Sigmoid colon (tissue), 7 donors: ENCODE measurements around the gene PISD. TPM values are rescaled to one million over a fixed set of nuclear protein-coding genes. Genes with fewer than 3 reads are reported as not detected.

Experiments
- DNase-seq: peaks from one replicate; pipeline ENCODE4 v3.0.0-alpha.2; 2019
- H3K27ac ChIP-seq, 4 donors: fragments of 200-600 bp; sonication (generic); one replicate each; pipeline ENCODE4 v1.5.1; 2016 to 2019; ENCODE audit warnings: mild to moderate bottlenecking in 1 of 4
- H3K27me3 ChIP-seq, 3 donors: fragments of 200-600 bp; sonication (generic); one replicate each; pipeline ENCODE4 v1.5.1; 2019; ENCODE audit warnings: mild to moderate bottlenecking in 1 of 3
- H3K36me3 ChIP-seq, 4 donors: fragments of 200-600 bp; sonication (generic); one replicate each; pipeline ENCODE4 v1.5.1; 2016 to 2019
- H3K4me1 ChIP-seq, 4 donors: fragments of 200-600 bp; sonication (generic); one replicate each; pipeline ENCODE4 v1.5.1; 2017 to 2019
- H3K4me3 ChIP-seq, 4 donors: fragments of 200-600 bp; sonication (generic); one replicate each; pipeline ENCODE4 v1.5.1; 2017 to 2019; ENCODE audit warnings: mild to moderate bottlenecking in 2 of 4, moderate library complexity in 1 of 4
- H3K9me3 ChIP-seq, 4 donors: fragments of 200-600 bp in 3 of 4; sonication (generic) in 3 of 4; one replicate each; pipeline versions ENCODE4 v1.5.1 to v1.6.1; 2013 to 2019
- EP300 ChIP-seq, 4 donors: sonication (generic); formaldehyde crosslinking; IDR thresholded peaks; one replicate each; pipeline ENCODE4 v1.6.1; 2017; ENCODE audit warnings: antibody characterized with exemption in 4 of 4
- POLR2A ChIP-seq, 2 donors: fragments of 450-650 bp; IDR thresholded peaks; one replicate each; pipeline ENCODE4 v1.6.1; 2016; ENCODE audit warnings: antibody characterized with exemption in 2 of 2, mild to moderate bottlenecking in 2 of 2, moderate library complexity in 2 of 2
- POLR2AphosphoS5 ChIP-seq, 4 donors: sonication (generic); formaldehyde crosslinking; IDR thresholded peaks; one replicate each; pipeline ENCODE4 v1.6.1; 2017; ENCODE audit warnings: antibody characterized with exemption in 4 of 4
- WGBS, 2 donors: extraction: QIAGEN DNeasy Blood & Tissue Kit; methylation state at CpG; one replicate each; pipeline ENCODE4 v1.1.7; 2013; 5-methylcytosine and 5-hydroxymethylcytosine counted together
- intact Hi-C: fragments of 100-400 bp; cut with DNase I; formaldehyde crosslinking; loops from one replicate; pipeline ENCODE4 v1.15.1; 2023
- polyA plus RNA-seq, 3 donors: library from polyadenylated mRNA; stranded (reverse); fragments of 200-250 nt; gene quantifications; one replicate each; pipeline ENCODE4 v1.2.3, GENCODE V29; 2013
- total RNA-seq, 4 donors: library from RNA; depleted of rRNA; stranded (reverse); fragments of >200 nt; gene quantifications; one replicate each; pipeline ENCODE4 v1.1.0, GENCODE V29; 2016
- TF ChIP-seq, protein P1 (sequence below), 4 experiments: fragments of 450-650 bp in 3 of 4; fragments of 200-600 bp in 1 of 4; IDR thresholded peaks; one replicate each; pipeline ENCODE4 v1.5.1; 2016 to 2019; ENCODE audit warnings: antibody characterized with exemption in 4 of 4, mild to moderate bottlenecking in 3 of 4, moderate library complexity in 2 of 4
- donor health status: healthy with polysubstance abuse.
- donor health status: Bipolar disorder and iron deficiency.
- donor health status: healthy.

PISD gene
- total and polyA plus RNA-seq, 7 donors, result 10.8 to 40.3 (median 18.5) TPM

GRCh38 chr22:31619611-31620300 lies 42.3 kb downstream of the PISD start:
- Histone ChIP-seq H3K4me3 (no peak overlapping the region), H3K27me3 (no peaks in the 10 kb centered on the region), H3K4me1 (peaks cover 0 to 20% (median 9%) of the 10 kb centered on the region in 4 donors), H3K27ac (no peak overlapping the region), H3K36me3 (peaks cover 0 to 51% (median 30%) of the 10 kb centered on the region in 4 donors), H3K9me3 (no peaks in the 10 kb centered on the region)
- no peak for TF ChIP-seq EP300 (IDR thresholded peaks at IDR 0.05)
- TF ChIP-seq, protein P1, sequence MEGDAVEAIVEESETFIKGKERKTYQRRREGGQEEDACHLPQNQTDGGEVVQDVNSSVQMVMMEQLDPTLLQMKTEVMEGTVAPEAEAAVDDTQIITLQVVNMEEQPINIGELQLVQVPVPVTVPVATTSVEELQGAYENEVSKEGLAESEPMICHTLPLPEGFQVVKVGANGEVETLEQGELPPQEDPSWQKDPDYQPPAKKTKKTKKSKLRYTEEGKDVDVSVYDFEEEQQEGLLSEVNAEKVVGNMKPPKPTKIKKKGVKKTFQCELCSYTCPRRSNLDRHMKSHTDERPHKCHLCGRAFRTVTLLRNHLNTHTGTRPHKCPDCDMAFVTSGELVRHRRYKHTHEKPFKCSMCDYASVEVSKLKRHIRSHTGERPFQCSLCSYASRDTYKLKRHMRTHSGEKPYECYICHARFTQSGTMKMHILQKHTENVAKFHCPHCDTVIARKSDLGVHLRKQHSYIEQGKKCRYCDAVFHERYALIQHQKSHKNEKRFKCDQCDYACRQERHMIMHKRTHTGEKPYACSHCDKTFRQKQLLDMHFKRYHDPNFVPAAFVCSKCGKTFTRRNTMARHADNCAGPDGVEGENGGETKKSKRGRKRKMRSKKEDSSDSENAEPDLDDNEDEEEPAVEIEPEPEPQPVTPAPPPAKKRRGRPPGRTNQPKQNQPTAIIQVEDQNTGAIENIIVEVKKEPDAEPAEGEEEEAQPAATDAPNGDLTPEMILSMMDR (IDR thresholded peaks at IDR 0.05), result no peak
- TF ChIP-seq POLR2AphosphoS5 (IDR thresholded peaks at IDR 0.05), result no peak
- no peak for TF ChIP-seq POLR2A (IDR thresholded peaks at IDR 0.05)
- intact Hi-C loops, result no loop called here
- 92 to 93% methylated on average over 14 of the region's 14 CpGs for WGBS, 2 donors
- no peak for DNase-seq

DNA sequence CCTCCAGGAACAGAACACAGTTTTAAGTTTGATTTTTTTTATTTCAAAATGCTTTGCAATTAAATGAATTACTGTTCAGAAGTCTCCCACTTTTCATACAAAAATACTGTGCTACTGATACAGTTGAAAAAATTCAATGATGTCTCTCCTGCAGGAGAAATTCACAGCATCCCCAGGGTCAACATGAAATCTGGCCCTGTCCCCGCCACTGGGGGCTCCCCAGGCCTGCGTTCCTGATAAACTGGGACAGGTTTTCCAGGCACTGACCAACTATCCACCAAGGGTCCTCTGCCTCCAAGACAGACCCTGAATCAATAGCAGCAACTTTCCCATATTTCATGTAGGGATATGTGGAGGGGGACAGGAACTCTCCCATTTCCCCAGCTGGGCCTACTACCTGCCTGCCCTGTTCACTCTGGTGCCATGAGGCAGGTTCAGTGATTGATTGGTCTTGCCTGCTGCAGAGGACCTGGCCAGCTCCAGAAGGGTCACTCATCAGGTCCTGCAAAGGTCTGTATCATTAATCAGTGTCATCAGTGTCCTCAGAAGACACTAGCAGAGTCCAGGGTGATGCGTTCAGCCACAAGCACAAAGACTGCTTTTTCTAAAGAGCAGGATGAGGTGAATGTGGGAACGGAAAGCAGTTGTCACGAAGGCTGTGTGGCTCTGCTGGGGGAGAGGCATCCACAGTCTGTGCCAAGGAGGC lies 43.4 kb downstream of the PISD start:
- no peak overlapping the region for H3K27ac ChIP-seq
- TF ChIP-seq, protein P1 (IDR thresholded peaks at IDR 0.05), result no peak
- H3K4me3 ChIP-seq, result no peak overlapping the region
- peaks cover 0 to 11% (median 4%) of the 10 kb centered on the region in 4 donors for H3K4me1 ChIP-seq
- intact Hi-C loops, result no loop called here
- no peak for DNase-seq
- 83 to 86% methylated on average over 5 of the region's 5 CpGs for WGBS, 2 donors
- H3K36me3 ChIP-seq, result peaks cover 0 to 51% (median 30%) of the 10 kb centered on the region in 4 donors
- H3K27me3 ChIP-seq, result no peaks in the 10 kb centered on the region
- no peaks in the 10 kb centered on the region for H3K9me3 ChIP-seq

DNA sequence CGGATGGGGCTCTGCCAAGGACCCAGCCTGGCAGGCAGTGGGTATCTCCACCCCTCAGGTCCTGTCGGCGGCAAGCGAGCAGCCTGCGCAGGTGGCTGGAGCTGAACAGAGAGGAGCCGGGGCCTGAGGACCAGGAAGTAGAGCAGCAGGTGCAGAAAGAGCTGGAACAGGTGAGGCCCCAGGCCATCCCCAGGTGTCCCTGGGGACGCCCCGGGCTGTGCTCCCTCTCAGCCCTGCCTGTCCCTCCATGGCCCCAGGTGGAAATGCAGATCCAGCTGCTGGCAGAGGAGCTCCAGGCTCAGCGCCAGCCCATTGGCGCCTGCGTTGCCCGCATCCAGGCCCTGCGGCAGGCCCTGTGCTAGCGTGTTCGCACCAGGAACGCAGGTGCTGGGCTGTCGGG lies 44.0 kb downstream of the PISD start:
- peaks cover 0 to 51% (median 30%) of the 10 kb centered on the region in 4 donors for H3K36me3 ChIP-seq

DNA sequence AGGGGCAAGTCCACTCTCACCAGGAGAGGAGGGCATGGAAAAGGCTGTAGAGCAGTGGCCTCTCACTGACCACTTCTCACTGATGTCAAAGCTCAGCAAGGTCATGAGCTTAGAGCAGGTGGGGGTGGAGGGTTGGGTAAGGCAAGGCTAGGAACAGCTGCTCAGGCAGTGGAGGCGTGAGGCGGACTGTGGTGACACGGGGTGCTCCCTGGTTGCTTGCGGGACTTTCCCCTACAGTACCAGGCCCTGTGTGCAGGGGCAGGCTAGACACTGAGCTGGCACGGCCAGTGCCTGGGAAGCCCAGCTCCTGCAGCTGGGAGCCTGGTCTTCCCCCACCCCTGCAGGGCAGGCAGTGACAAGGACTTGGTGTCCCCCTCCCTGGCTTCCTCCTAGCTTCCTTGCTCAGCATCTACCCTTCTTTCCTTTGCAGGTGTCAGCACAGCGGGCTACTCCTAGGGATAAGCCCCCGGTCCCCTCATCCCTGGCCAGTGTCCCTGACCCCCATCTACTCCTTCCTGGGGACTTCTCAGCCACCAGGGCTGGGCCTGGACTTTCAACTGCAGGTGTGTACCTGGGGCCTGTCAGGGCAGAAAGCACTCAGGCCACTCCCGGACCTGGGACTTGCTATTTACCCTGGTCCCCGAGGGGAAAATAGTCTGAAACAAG lies 45.6 kb downstream of the PISD start:
- no peak overlapping the region for H3K4me3 ChIP-seq
- TF ChIP-seq, protein P1 (IDR thresholded peaks at IDR 0.05), result no peak
- no peaks in the 10 kb centered on the region for H3K27me3 ChIP-seq
- peaks cover 0 to 14% (median 4%) of the 10 kb centered on the region in 4 donors for H3K4me1 ChIP-seq
- intact Hi-C loops, result no loop called here
- WGBS, 2 donors, result 62 to 64% methylated on average over 9 of the region's 9 CpGs
- no peaks in the 10 kb centered on the region for H3K9me3 ChIP-seq
- H3K36me3 ChIP-seq, result peaks cover 0 to 47% (median 30%) of the 10 kb centered on the region in 4 donors
- DNase-seq, result no peak
- H3K27ac ChIP-seq, result no peak overlapping the region

More for the DNA sequence above, 44.0 kb downstream of the PISD start:
- H3K4me1 ChIP-seq, result peaks cover 0 to 11% (median 3%) of the 10 kb centered on the region in 4 donors
- H3K27me3 ChIP-seq, result no peaks in the 10 kb centered on the region
- WGBS, 2 donors, result 39 to 72% methylated on average over 17 of the region's 17 CpGs
- H3K27ac ChIP-seq, result no peak overlapping the region
- TF ChIP-seq POLR2AphosphoS5 (IDR thresholded peaks at IDR 0.05) (no peak), POLR2A (IDR thresholded peaks at IDR 0.05) (no peak), EP300 (IDR thresholded peaks at IDR 0.05) (no peak)
- TF ChIP-seq, protein P1 (IDR thresholded peaks at IDR 0.05), result no peak
- H3K9me3 ChIP-seq, result no peaks in the 10 kb centered on the region
- H3K4me3 ChIP-seq, result no peak overlapping the region
- intact Hi-C loops, result no loop called here
- no peak for DNase-seq
